K562 (cell line): ENCODE results near the gene GLIPR1L1. TPM values are rescaled to one million over a fixed set of nuclear protein-coding genes. Genes with fewer than 3 reads are reported as not detected.

Source experiments
- ATAC-seq: fragments of 200-7000 bp; cut with Tn5 transposase; 3 replicates; pipeline ENCODE4 v1.9.1; 2020; ENCODE audit warnings: moderate library complexity
- BruUV-seq: library from RNA; stranded (reverse); fragments of 400-500 nt; replicated peaks from 2 replicates; lab custom pipeline; 2021; lab: Mats Ljungman, UMichigan
- CTCF ChIA-PET: fragments of 300-600 bp; formaldehyde crosslinking; extraction: SDS; loops from one replicate; lab custom pipeline; 2021; ENCODE audit warnings: low intra/inter-chr PET ratio; lab: Yijun Ruan, JAX
- POLR2A ChIA-PET: fragments of 300-600, 350-650 bp; sonication (Branson Sonifier 250); formaldehyde crosslinking; extraction: SDS; loops from one replicate; lab custom pipeline; 2021; ENCODE audit warnings: antibody characterized with exemption, inconsistent platforms; lab: Yijun Ruan, JAX
- DNase-seq, 4 experiments: peaks; one replicate each; pipeline versions ENCODE4 v3.0.0 to v3.0.0-alpha.2; 2011 to 2018; ENCODE audit warnings: low spot score in 3 of 4, mixed read lengths in 3 of 4; ENCODE audit errors: extremely low read depth in 1 of 4
- FAIRE-seq: peaks from 2 replicates; lab custom pipeline; 2011; peaks lifted over from hg19 to GRCh38; lab: Jason Lieb, UNC
- H2AFZ ChIP-seq: 2 replicates; pipeline ENCODE4 v1.6.0; 2011; ENCODE audit warnings: low read depth, low read length, control low read depth, inconsistent platforms
- H3K27ac ChIP-seq: fragments of 200-600 bp; 3 replicates; pipeline ENCODE4 v1.8.0; 2011; ENCODE audit warnings: low read depth, mild to moderate bottlenecking, control low read depth, inconsistent platforms, low read length, moderate library complexity, mixed read lengths; ENCODE audit errors: extremely low read depth
- H3K27me3 ChIP-seq, 2 experiments: fragments of 300-600 bp in 1 of 2; 2 replicates in 1 of 2; 3 replicates in 1 of 2; pipeline versions ENCODE4 v1.6.0 to v1.8.0; 2011; ENCODE audit warnings: inconsistent platforms in 2 of 2, low read length in 2 of 2, mild to moderate bottlenecking in 1 of 2, mixed read lengths in 1 of 2, moderate library complexity in 1 of 2; ENCODE audit not compliant: control insufficient read depth in 2 of 2, insufficient read depth in 2 of 2
- H3K36me3 ChIP-seq: fragments of 300-600 bp; 3 replicates; pipeline ENCODE4 v1.8.0; 2011; ENCODE audit warnings: mild to moderate bottlenecking, low read length, inconsistent platforms; ENCODE audit not compliant: control insufficient read depth, insufficient read depth
- H3K4me1 ChIP-seq, 2 experiments: fragments of 200-600 bp in 1 of 2; replicated peaks in 1 of 2; 2 replicates in 1 of 2; 3 replicates in 1 of 2; pipeline versions ENCODE4 v1.5.1 to v1.8.0; 2011; ENCODE audit warnings: inconsistent platforms in 2 of 2, low read length in 2 of 2, mild to moderate bottlenecking in 1 of 2, mixed read lengths in 1 of 2, moderate library complexity in 1 of 2; ENCODE audit not compliant: control insufficient read depth in 2 of 2, insufficient read depth in 2 of 2
- H3K4me2 ChIP-seq: 2 replicates; pipeline ENCODE4 v1.6.1; 2011; ENCODE audit warnings: low read length, control low read depth, inconsistent platforms, mixed read lengths; ENCODE audit not compliant: insufficient read depth
- H3K4me3 ChIP-seq: fragments of 200-600 bp; sonication (generic), shearing (Covaris generic); 2 replicates; pipeline ENCODE4 v1.5.1; 2016; ENCODE audit warnings: control low read depth, inconsistent platforms
- H3K79me2 ChIP-seq: fragments of 200-600 bp; 3 replicates; pipeline ENCODE4 v1.8.0; 2011; ENCODE audit warnings: low read length, inconsistent platforms; ENCODE audit not compliant: control insufficient read depth, insufficient read depth
- H3K9ac ChIP-seq, 2 experiments: 2 replicates each; pipeline versions ENCODE4 v1.6.0 to v1.6.1; 2011; ENCODE audit warnings: low read depth in 2 of 2, low read length in 2 of 2, control low read depth in 1 of 2, inconsistent platforms in 1 of 2, mild to moderate bottlenecking in 1 of 2, mixed read lengths in 1 of 2; ENCODE audit not compliant: insufficient read depth in 1 of 2
- H3K9me1 ChIP-seq: one replicate; pipeline ENCODE4 v1.6.0; 2011; ENCODE audit warnings: inconsistent platforms, mild to moderate bottlenecking, low read length, moderate library complexity; ENCODE audit not compliant: control insufficient read depth, insufficient read depth
- H3K9me3 ChIP-seq: replicated peaks from 2 replicates; pipeline ENCODE4 v1.5.1; 2011; ENCODE audit warnings: low read depth, low read length, inconsistent platforms; ENCODE audit not compliant: control insufficient read depth, insufficient read depth
- H4K20me1 ChIP-seq: replicated peaks from 2 replicates; pipeline ENCODE4 v1.6.1; 2011; ENCODE audit warnings: low read length, inconsistent platforms, mixed read lengths; ENCODE audit not compliant: control insufficient read depth, insufficient read depth
- BMI1 ChIP-seq: fragments of 150-350 bp; IDR thresholded peaks from 2 replicates; pipeline ENCODE4 v1.6.1; 2014; ENCODE audit warnings: low read length
- MTA2 ChIP-seq: fragments of 450-650 bp; IDR thresholded peaks from 2 replicates; pipeline ENCODE4 v1.6.1; 2016; ENCODE audit warnings: low read depth
- ZNF609 ChIP-seq: sonication (generic); formaldehyde crosslinking; IDR thresholded peaks from 2 replicates; pipeline ENCODE4 v1.8.1; 2023; ENCODE audit warnings: missing genetic modification reagents, mild to moderate bottlenecking, borderline replicate concordance
- WGBS: fragments of 100-300 bp; shearing (Covaris generic); methylation state at CpG from one replicate; pipeline ENCODE4 v1.1.6; 2016; ENCODE audit warnings: low coverage, mixed read lengths; ENCODE audit not compliant: insufficient coverage; ENCODE audit errors: missing lambda C conversion rate; 5-methylcytosine and 5-hydroxymethylcytosine counted together
- in situ Hi-C: fragments of 300-500 bp; cut with MboI; formaldehyde crosslinking; loops from 4 replicates; pipeline ENCODE4 v1.15.0; 2018; ENCODE audit warnings: inconsistent platforms, mixed read lengths
- intact Hi-C: fragments of 100-400 bp; cut with micrococcal nuclease; formaldehyde crosslinking; loops from 2 replicates; pipeline ENCODE4 v1.14.2; 2022
- polyA plus RNA-seq, 8 experiments: library from polyadenylated mRNA; depleted of rRNA in 4 of 8; stranded (reverse) in 5 of 8; unstranded in 3 of 8; fragments of >200 nt; fragmentation: Nextera tagmentation in 2 of 8; fragmentation: Illumina TruSeq in 1 of 8; extraction: Ambion mirVana in 2 of 8; extraction: Trizol in 1 of 8; gene quantifications; 2 replicates each; pipeline versions ENCODE4 v1.2.1 to v1.2.3, GENCODE V29; 2011 to 2014; ENCODE audit warnings: inconsistent platforms in 1 of 8, missing spikeins in 1 of 8
- total RNA-seq, 7 experiments: library from RNA; depleted of rRNA in 6 of 7; stranded (reverse); fragments of >200 nt in 6 of 7; fragmentation: Illumina TruSeq in 2 of 7; extraction: Trizol in 2 of 7; gene quantifications; 2 replicates each; pipeline versions ENCODE4 v1.2.1 to v1.2.3, GENCODE V29; 2011 to 2021; ENCODE audit warnings: low replicate concordance in 1 of 7

Gene GLIPR1L1
- total and polyA plus RNA-seq, 9 of the 15 experiments (the other 6 are each of a cell fraction or from before 2014, with no cell fraction given) = not detected

GRCh38 chr12:75366629-75367028, 32.2 kb downstream of the GLIPR1L1 start (continued):
- TF ChIP-seq ZNF609 (CRISPR knock-in tag) = no peak

- no peak overlapping the region for H3K4me3 ChIP-seq
- H3K36me3 ChIP-seq = no peaks in the 10 kb centered on the region
- CTCF ChIA-PET = no interaction called here
- H3K27ac ChIP-seq = no peak overlapping the region
- H3K4me1 ChIP-seq = no peaks in the 10 kb centered on the region
- no peak for DNase-seq
- H3K9me1 ChIP-seq = no peaks in the 10 kb centered on the region
- H4K20me1 ChIP-seq = no peaks in the 10 kb centered on the region
- POLR2A ChIA-PET = no interaction called here
- FAIRE-seq = no peak
- in situ Hi-C loops (no loop called here), intact Hi-C loops (no loop called here)
- no peaks in the 10 kb centered on the region for H3K79me2 ChIP-seq
- no peak overlapping the region for H3K9ac ChIP-seq
- no peak overlapping the region for H2AFZ ChIP-seq
- no TSS peak for BruUV-seq
- no peaks in the 10 kb centered on the region for H3K9me3 ChIP-seq
- WGBS = 0% methylated on average over 2 of the region's 2 CpGs
- no peak for TF ChIP-seq MTA2
- no peak for TF ChIP-seq BMI1
- ATAC-seq = no peak
- H3K27me3 ChIP-seq = no peaks in the 10 kb centered on the region
- no peak overlapping the region for H3K4me2 ChIP-seq
Measured at GRCh38 chr12:75374971-75375370, 40.5 kb downstream of the GLIPR1L1 start.
